Measurements from ENCODE around the gene DHRSX. TPM values are rescaled to one million over a fixed set of nuclear protein-coding genes. Genes with fewer than 3 reads are reported as not detected.

Gene DHRSX
- total and polyA plus RNA-seq, 2 of the 13 experiments (the other 11 are each of a cell fraction or from before 2014, with no cell fraction given), result 15.5 to 24.3 TPM

GRCh38 chrX:2283111-2283859 is 217.5 kb downstream of the DHRSX start:
- no peak overlapping the region for H3K4me2 ChIP-seq (ENCODE audit: low read depth, low read length)
- DNase-seq (ENCODE audit: low spot score), result no peak
- no peak; the same call in 2 of the 3 replicates for ATAC-seq
- TF ChIP-seq ETS1 (CRISPR knock-in tag; IDR thresholded peaks at IDR 0.05) (no peak), REPIN1 (CRISPR knock-in tag; IDR thresholded peaks at IDR 0.05; ENCODE audit: borderline replicate concordance, low read depth) (no peak), KAT7 (CRISPR knock-in tag; IDR thresholded peaks at IDR 0.05; ENCODE audit: borderline replicate concordance) (no peak), KLF12 (CRISPR knock-in tag; IDR thresholded peaks at IDR 0.05; ENCODE audit: borderline replicate concordance) (no peak), ZNF280B (CRISPR knock-in tag; IDR thresholded peaks at IDR 0.05; ENCODE audit: borderline replicate concordance) (no peak), ZMAT3 (CRISPR knock-in tag; conservative IDR thresholded peaks at IDR 0.05) (no peak)
- no peak for FAIRE-seq
- H3K4me1 ChIP-seq (ENCODE audit: insufficient read depth, low read length), result no peaks in the 10 kb centered on the region
- H3K4me3 ChIP-seq (replicated peaks in 1 of 3; ENCODE audit: insufficient read depth in 1 of 3, low read depth in 2 of 3, low read length in 3 of 3), result no peak overlapping the region
- H3K9ac ChIP-seq (ENCODE audit: insufficient read depth, low read depth, low read length), result no peak overlapping the region
- 92% methylated on average over 21 of the region's 21 CpGs for WGBS (ENCODE audit: low lambda C conversion rate)
- peaks cover 0 to under 1% of the 10 kb centered on the region in 2 experiments; a peak in 1 of 5 replicates for H3K36me3 ChIP-seq (replicated peaks in 1 of 2; ENCODE audit: control insufficient read depth in 1 of 2, insufficient read depth in 2 of 2, low read length in 2 of 2)
- no peaks in the 10 kb centered on the region for H3K79me2 ChIP-seq (ENCODE audit: insufficient read depth, low read length)
- BruUV-seq (replicated peaks), result no TSS peak
- no peaks in the 10 kb centered on the region for H3K9me3 ChIP-seq (ENCODE audit: low read length)
- no peak overlapping the region for H2AFZ ChIP-seq (ENCODE audit: low read length)
- intact Hi-C loops (cut with micrococcal nuclease; ENCODE audit: unreplicated experiment), result no loop called here
- no peak overlapping the region for H3K27ac ChIP-seq (ENCODE audit: extremely low read length, insufficient read depth, low read length)
- CTCF ChIA-PET (ENCODE audit: low intra/inter-chr PET ratio, low total read pairs), result no interaction called here
- H3K27me3 ChIP-seq (ENCODE audit: control insufficient read depth in 1 of 2, insufficient read depth in 2 of 2, low read length in 2 of 2), result no peaks in the 10 kb centered on the region
- in situ Hi-C loops (cut with HindIII; ENCODE audit: extremely low pct_ligation_motif_present, low pct_unique_long_range_greater_than_20kb), result no loop called here
- POLR2A ChIA-PET, result no interaction called here
- H4K20me1 ChIP-seq (ENCODE audit: insufficient read depth, low read length), result no peaks in the 10 kb centered on the region

Data from HepG2 (cell line).